Measurements from ENCODE around the gene UNC13D. TPM values are rescaled to one million over a fixed set of nuclear protein-coding genes. Genes with fewer than 3 reads are reported as not detected.
"Not testable (repeated sequence)": the region's sequence is repeated elsewhere in the genome, so short reads cannot be mapped to it uniquely, and the experiment has no call there.

The UNC13D gene
- total RNA-seq, 2 donors from 2014 or later: 25.9 to 35.0 TPM

- Histone ChIP-seq H3K4me1 (peaks cover 16% of the 10 kb centered on the region), H3K27ac (peak overlapping the region; percentile 84), H3K36me3 (peaks cover 18% of the 10 kb centered on the region), H3K9ac (ENCODE audit: low read depth in 2 of 2, low read length in 2 of 2) (peak overlapping the region; percentile 50 to 97), H3K9me3 (no peaks in the 10 kb centered on the region), H3K4me3 (peak overlapping the region; percentile 52), H3K27me3 (no peaks in the 10 kb centered on the region)
- intact Hi-C loops (cut with DNase I): no loop called here
- no peak for DNase-seq
- TF ChIP-seq CTCF (IDR thresholded peaks at IDR 0.05): no peak
Observed at GRCh38 chr17:75854101-75854748, 10.0 kb upstream of the UNC13D start.

- H3K9ac ChIP-seq (ENCODE audit: low read depth in 2 of 2, low read length in 2 of 2): no peak overlapping the region
- TF ChIP-seq CTCF (IDR thresholded peaks at IDR 0.05): no peak
Observed at GRCh38 chr17:75853433-75853832, 9.2 kb upstream of the UNC13D start.

GRCh38 chr17:75851693-75851991, 7.4 kb upstream of the UNC13D start:
- H3K27ac ChIP-seq; H3K27me3 ChIP-seq; H3K9me3 ChIP-seq; H3K9ac ChIP-seq (ENCODE audit: low read depth in 2 of 2, low read length in 2 of 2); DNase-seq; intact Hi-C loops (cut with DNase I); H3K4me3 ChIP-seq: not testable (repeated sequence)
- peaks cover 22% of the 10 kb centered on the region for H3K4me1 ChIP-seq
- peaks cover 32% of the 10 kb centered on the region for H3K36me3 ChIP-seq

More at GRCh38 chr17:75853433-75853832, 9.2 kb upstream of the UNC13D start:
- no peak for DNase-seq
- Histone ChIP-seq H3K9me3 (no peaks in the 10 kb centered on the region), H3K36me3 (peaks cover 23% of the 10 kb centered on the region), H3K4me1 (peaks cover 16% of the 10 kb centered on the region), H3K4me3 (no peak overlapping the region), H3K27me3 (no peaks in the 10 kb centered on the region), H3K27ac (no peak overlapping the region)
- intact Hi-C loops (cut with DNase I): no loop called here

- intact Hi-C loops (cut with DNase I): no loop called here
- no peaks in the 10 kb centered on the region for H3K27me3 ChIP-seq
- peaks cover 23% of the 10 kb centered on the region for H3K4me1 ChIP-seq
- H3K9ac ChIP-seq (ENCODE audit: low read depth in 2 of 2, low read length in 2 of 2): no peak overlapping the region
- no peaks in the 10 kb centered on the region for H3K9me3 ChIP-seq
- no peak for TF ChIP-seq CTCF (IDR thresholded peaks at IDR 0.05)
- no peak overlapping the region for H3K27ac ChIP-seq
- peaks cover 32% of the 10 kb centered on the region for H3K36me3 ChIP-seq
- DNase-seq: no peak
- no peak overlapping the region for H3K4me3 ChIP-seq
Observed at GRCh38 chr17:75850928-75851692, 6.9 kb upstream of the UNC13D start.

GRCh38 chr17:75849724-75850123, 5.5 kb upstream of the UNC13D start:
- peaks cover 32% of the 10 kb centered on the region for H3K36me3 ChIP-seq
- no peak overlapping the region for H3K27ac ChIP-seq
- intact Hi-C loops (cut with DNase I): no loop called here
- H3K27me3 ChIP-seq: no peaks in the 10 kb centered on the region
- peaks cover 35% of the 10 kb centered on the region for H3K4me1 ChIP-seq
- no peak for TF ChIP-seq CTCF (IDR thresholded peaks at IDR 0.05)
- DNase-seq: no peak
- H3K9ac ChIP-seq (ENCODE audit: low read depth in 2 of 2, low read length in 2 of 2): no peak overlapping the region
- no peaks in the 10 kb centered on the region for H3K9me3 ChIP-seq
- H3K4me3 ChIP-seq: no peak overlapping the region

- DNase-seq: no peak
- H3K9me3 ChIP-seq: no peaks in the 10 kb centered on the region
- TF ChIP-seq CTCF (IDR thresholded peaks at IDR 0.05): no peak
- no peak overlapping the region for H3K4me3 ChIP-seq
- no peaks in the 10 kb centered on the region for H3K27me3 ChIP-seq
- H3K9ac ChIP-seq (ENCODE audit: low read depth in 2 of 2, low read length in 2 of 2): peak overlapping the region in 1 of 2 donors; percentile 1
- H3K36me3 ChIP-seq: peaks cover 32% of the 10 kb centered on the region
- intact Hi-C loops (cut with DNase I): no loop called here
- H3K27ac ChIP-seq: no peak overlapping the region
- H3K4me1 ChIP-seq: peaks cover 34% of the 10 kb centered on the region
Observed at GRCh38 chr17:75849279-75849646, 5.1 kb upstream of the UNC13D start.

All from colonic mucosa (tissue), 4 donors.